Endothelial cell (in vitro differentiated cells): ENCODE data around the gene CHID1. TPM values are rescaled to one million over a fixed set of nuclear protein-coding genes. Genes with fewer than 3 reads are reported as not detected.

Experiments used
- DNase-seq: peaks from one replicate; pipeline ENCODE4 v3.0.0; 2021; ENCODE audit warnings: low spot score
- H3K27ac Mint-ChIP-seq: one replicate; pipeline ENCODE4 v1.8.0; 2021; ENCODE audit warnings: mixed read lengths, inconsistent platforms; ENCODE audit not compliant: unreplicated experiment
- H3K27me3 Mint-ChIP-seq: one replicate; pipeline ENCODE4 v1.8.0; 2021; ENCODE audit warnings: mild to moderate bottlenecking, moderate library complexity, mixed read lengths, inconsistent platforms; ENCODE audit not compliant: unreplicated experiment
- H3K36me3 Mint-ChIP-seq: one replicate; pipeline ENCODE4 v1.8.0; 2021; ENCODE audit warnings: mild to moderate bottlenecking, low read depth, mixed read lengths, inconsistent platforms; ENCODE audit not compliant: unreplicated experiment
- H3K4me1 Mint-ChIP-seq: one replicate; pipeline ENCODE4 v1.8.0; 2021; ENCODE audit warnings: mild to moderate bottlenecking, mixed read lengths, inconsistent platforms; ENCODE audit not compliant: unreplicated experiment
- H3K4me3 Mint-ChIP-seq: one replicate; pipeline ENCODE4 v1.8.0; 2021; ENCODE audit warnings: mild to moderate bottlenecking, mixed read lengths, inconsistent platforms; ENCODE audit not compliant: unreplicated experiment
- H3K9me3 Mint-ChIP-seq: one replicate; pipeline ENCODE4 v1.8.0; 2021; ENCODE audit warnings: mixed read lengths, inconsistent platforms; ENCODE audit not compliant: unreplicated experiment
- total RNA-seq: library from RNA; stranded (reverse); fragmentation: NEBNext Ultra II Directional; extraction: Animal tissue kit (Norgen Biotek cat#: 25700); gene quantifications from one replicate; pipeline ENCODE4 v1.2.1, GENCODE V29; 2021; ENCODE audit not compliant: unreplicated experiment
- TF ChIP-seq, protein P1 (sequence below): fragments of 200-600 bp; sonication (generic); IDR thresholded peaks from one replicate; pipeline ENCODE4 v1.5.0; 2021; ENCODE audit warnings: antibody characterized with exemption; ENCODE audit not compliant: unreplicated experiment

The CHID1 gene
- total RNA-seq, 1 donor from 2014 or later, result 69.3 TPM

DNA sequence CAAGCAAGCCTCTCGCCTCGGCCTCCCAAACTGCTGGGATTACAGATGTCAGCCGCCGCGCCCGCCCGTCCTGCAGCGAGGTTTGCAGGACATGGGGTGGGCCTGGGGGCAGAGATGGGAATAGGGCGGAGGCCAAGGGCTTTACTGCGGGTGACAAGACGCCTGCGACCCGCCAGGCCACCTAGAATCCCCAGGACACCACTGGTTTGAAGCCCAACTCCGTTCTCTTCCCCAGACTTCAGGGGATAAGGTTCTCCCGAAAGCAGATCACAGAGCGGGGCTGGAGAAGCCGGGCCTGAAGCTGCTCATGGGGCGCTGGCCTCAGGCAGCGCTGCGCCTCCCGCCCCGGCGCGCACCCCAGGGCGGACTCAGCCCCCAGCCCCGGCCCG, 68.6 kb downstream of the CHID1 start:
- TF ChIP-seq, protein P1, sequence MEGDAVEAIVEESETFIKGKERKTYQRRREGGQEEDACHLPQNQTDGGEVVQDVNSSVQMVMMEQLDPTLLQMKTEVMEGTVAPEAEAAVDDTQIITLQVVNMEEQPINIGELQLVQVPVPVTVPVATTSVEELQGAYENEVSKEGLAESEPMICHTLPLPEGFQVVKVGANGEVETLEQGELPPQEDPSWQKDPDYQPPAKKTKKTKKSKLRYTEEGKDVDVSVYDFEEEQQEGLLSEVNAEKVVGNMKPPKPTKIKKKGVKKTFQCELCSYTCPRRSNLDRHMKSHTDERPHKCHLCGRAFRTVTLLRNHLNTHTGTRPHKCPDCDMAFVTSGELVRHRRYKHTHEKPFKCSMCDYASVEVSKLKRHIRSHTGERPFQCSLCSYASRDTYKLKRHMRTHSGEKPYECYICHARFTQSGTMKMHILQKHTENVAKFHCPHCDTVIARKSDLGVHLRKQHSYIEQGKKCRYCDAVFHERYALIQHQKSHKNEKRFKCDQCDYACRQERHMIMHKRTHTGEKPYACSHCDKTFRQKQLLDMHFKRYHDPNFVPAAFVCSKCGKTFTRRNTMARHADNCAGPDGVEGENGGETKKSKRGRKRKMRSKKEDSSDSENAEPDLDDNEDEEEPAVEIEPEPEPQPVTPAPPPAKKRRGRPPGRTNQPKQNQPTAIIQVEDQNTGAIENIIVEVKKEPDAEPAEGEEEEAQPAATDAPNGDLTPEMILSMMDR, result no peak
- Mint-ChIP-seq H3K4me3 (peak overlapping the region; percentile 93), H3K27ac (no peak overlapping the region), H3K27me3 (peaks cover 5% of the 10 kb centered on the region), H3K9me3 (no peaks in the 10 kb centered on the region), H3K36me3 (no peaks in the 10 kb centered on the region), H3K4me1 (peaks cover 10% of the 10 kb centered on the region)
- no peak for DNase-seq

DNA sequence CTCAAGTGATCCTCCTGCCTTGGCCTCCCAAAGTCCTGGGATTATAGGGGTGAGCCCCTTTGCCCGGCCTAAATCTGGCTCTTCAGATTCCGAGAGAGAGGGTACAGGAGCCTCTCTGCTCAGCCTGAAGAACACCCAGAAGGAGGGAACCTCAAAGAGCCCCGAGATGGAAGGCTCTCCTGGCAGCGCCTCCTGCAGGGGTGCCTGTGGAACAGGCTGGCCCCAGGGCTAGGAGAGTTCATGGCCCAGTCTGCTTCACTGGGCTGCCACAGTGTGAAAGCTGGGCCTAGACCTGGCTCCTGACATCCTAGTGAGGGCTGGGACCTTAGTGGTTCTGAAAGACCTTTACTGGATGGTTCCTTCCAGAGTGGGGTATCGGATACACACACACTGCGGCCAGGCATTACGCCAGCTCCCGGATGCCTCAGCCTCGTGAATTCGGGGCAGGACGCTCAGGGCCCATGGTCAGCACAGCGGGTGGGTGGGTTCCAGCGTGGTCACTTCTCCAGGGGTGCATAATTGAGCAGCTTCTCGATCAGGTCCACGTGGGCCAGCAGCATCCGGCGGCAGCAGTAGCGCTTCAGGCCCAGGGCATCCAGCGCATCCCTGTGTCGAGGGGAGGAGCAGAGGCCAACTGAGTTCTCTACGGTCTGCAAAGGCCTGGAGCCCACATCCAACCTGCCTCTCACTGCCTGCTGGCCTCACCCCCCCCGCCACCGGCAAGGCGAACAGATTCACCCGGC, 70.6 kb downstream of the CHID1 start:
- TF ChIP-seq, protein P1, result no peak
- H3K4me3 Mint-ChIP-seq, result peak overlapping the region; percentile 73
- no peaks in the 10 kb centered on the region for H3K36me3 Mint-ChIP-seq
- H3K4me1 Mint-ChIP-seq, result peaks cover 10% of the 10 kb centered on the region
- H3K27me3 Mint-ChIP-seq, result peaks cover 3% of the 10 kb centered on the region
- DNase-seq, result no peak
- no peak overlapping the region for H3K27ac Mint-ChIP-seq
- H3K9me3 Mint-ChIP-seq, result no peaks in the 10 kb centered on the region

DNA sequence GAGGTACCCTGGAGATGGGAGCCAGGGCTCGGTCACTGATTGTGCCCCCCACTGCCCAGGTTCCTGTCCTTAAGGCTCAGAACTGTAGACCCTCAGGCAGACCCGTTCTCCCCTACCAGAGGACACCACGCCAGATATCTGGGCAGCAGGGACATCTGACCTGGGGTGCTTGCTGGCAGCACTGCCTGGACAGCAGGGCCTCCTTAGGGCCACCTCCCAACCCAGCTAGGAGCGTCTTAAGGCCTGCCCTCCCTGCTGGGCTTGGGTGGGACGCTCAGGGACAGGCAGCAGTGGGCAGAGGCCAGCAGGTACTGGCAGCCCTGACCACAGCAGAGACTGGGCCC, 71.4 kb downstream of the CHID1 start:
- TF ChIP-seq, protein P1, result no peak
- Mint-ChIP-seq H3K9me3 (no peaks in the 10 kb centered on the region), H3K27ac (no peak overlapping the region), H3K4me1 (peaks cover 7% of the 10 kb centered on the region), H3K36me3 (no peaks in the 10 kb centered on the region), H3K4me3 (no peak overlapping the region), H3K27me3 (peaks cover 3% of the 10 kb centered on the region)
- DNase-seq, result no peak

DNA sequence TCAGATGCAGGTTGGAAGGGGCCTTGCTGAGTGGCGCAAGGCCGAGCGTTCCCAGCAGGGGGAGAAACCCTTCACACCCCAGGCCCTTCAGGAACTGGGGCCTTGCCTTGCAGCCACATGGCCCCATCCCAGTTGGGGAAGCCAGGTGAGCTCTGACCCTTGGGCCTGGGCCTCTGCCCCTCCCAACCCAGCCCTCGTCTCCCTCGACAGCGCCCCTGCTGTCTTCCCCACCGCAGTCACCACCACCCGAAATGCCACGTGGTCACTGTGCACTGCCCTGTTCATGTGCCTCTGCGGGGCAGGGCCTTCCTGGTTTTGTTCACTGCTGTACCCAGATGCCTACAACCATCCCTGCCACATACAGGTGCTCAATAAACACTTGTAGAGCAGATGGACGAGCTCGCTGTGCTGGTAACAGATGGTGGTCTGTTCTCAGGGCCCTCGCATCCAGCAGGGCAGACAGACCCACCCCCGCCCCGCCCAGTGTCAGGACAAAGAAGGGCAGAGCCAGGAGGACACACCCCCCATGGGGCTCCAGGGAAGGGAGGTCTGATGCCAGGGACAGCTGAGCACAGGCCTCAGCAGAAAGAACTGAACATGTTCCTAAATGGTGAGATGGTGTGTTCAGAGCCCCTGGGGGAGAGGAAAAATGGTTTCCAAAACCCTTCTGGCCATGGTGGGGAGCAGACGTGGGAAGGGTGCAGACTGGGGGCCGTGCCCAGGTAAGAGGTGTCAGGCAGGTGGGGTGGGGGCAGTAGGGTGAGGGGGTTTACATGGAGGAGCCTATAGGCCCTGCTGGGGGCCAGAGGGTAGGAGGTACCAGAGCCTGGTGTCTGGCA, 72.0 kb downstream of the CHID1 start:
- no peak overlapping the region for H3K4me3 Mint-ChIP-seq
- peak; percentile 42 for DNase-seq
- H3K9me3 Mint-ChIP-seq, result no peaks in the 10 kb centered on the region
- no peak overlapping the region for H3K27ac Mint-ChIP-seq
- peaks cover 10% of the 10 kb centered on the region for H3K4me1 Mint-ChIP-seq
- TF ChIP-seq, protein P1, result peak; percentile 26
- H3K36me3 Mint-ChIP-seq, result no peaks in the 10 kb centered on the region
- peaks cover 8% of the 10 kb centered on the region for H3K27me3 Mint-ChIP-seq

DNA sequence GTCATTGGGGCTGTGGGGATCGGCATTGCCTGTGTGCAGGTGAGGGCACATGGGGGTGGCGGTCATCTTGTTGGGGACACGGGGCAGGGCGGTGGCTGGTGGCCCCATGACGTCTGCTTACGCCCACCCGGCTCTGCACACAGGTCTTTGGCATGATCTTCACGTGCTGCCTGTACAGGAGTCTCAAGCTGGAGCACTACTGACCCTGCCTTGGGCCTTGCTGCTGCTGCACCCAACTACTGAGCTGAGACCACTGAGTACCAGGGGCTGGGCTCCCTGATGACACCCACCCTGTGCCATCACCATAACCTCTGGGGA, 72.7 kb downstream of the CHID1 start:
- no peak overlapping the region for H3K27ac Mint-ChIP-seq
- H3K4me1 Mint-ChIP-seq, result peaks cover 10% of the 10 kb centered on the region
- H3K9me3 Mint-ChIP-seq, result no peaks in the 10 kb centered on the region
- H3K36me3 Mint-ChIP-seq, result no peaks in the 10 kb centered on the region
- H3K27me3 Mint-ChIP-seq, result peaks cover 6% of the 10 kb centered on the region
- DNase-seq, result no peak
- H3K4me3 Mint-ChIP-seq, result no peak overlapping the region
- TF ChIP-seq, protein P1, result no peak
